A673 (cell line): ENCODE measurements around the gene MGLL. TPM values are rescaled to one million over a fixed set of nuclear protein-coding genes. Genes with fewer than 3 reads are reported as not detected.

Experiments
- BruUV-seq: library from RNA; stranded (reverse); fragments of 400-500 nt; replicated peaks from 2 replicates; lab custom pipeline; 2021; lab: Mats Ljungman, UMichigan
- CTCF ChIA-PET: fragments of 300-600 bp; sonication (Branson Sonifier 250); formaldehyde crosslinking; loops from one replicate; lab custom pipeline; 2022; ENCODE audit warnings: antibody characterized with exemption; lab: Charles Lee
- POLR2A ChIA-PET: fragments of 300-600 bp; sonication (Branson Sonifier 250); formaldehyde crosslinking; loops from one replicate; lab custom pipeline; 2022; ENCODE audit warnings: antibody characterized with exemption; ENCODE audit not compliant: low non-redundant PET; lab: Charles Lee
- DNase-seq: peaks from one replicate; pipeline ENCODE4 v3.0.0-alpha.2; 2015; ENCODE audit warnings: low spot score
- H3K27ac ChIP-seq: fragments of 200-600 bp; sonication (generic); 2 replicates; pipeline ENCODE4 v1.5.1; 2016; ENCODE audit warnings: mixed run types, low read depth, mild to moderate bottlenecking, mixed read lengths, antibody characterized with exemption, low read length; ENCODE audit not compliant: poor library complexity, severe bottlenecking
- H3K27me3 ChIP-seq: fragments of 200-600 bp; sonication (generic); replicated peaks from 2 replicates; pipeline ENCODE4 v1.6.1; 2017; ENCODE audit warnings: mixed run types, low read depth, mild to moderate bottlenecking, mixed read lengths, antibody characterized with exemption, low read length; ENCODE audit not compliant: insufficient read depth, poor library complexity
- H3K36me3 ChIP-seq: fragments of 200-600 bp; sonication (generic); 2 replicates; pipeline ENCODE4 v1.6.1; 2016; ENCODE audit warnings: mixed run types, mild to moderate bottlenecking, mixed read lengths, antibody characterized with exemption, low read length; ENCODE audit not compliant: insufficient read depth, poor library complexity, severe bottlenecking
- H3K4me1 ChIP-seq: fragments of 200-600 bp; sonication (generic); 2 replicates; pipeline ENCODE4 v1.6.1; 2017; ENCODE audit warnings: mixed run types, mild to moderate bottlenecking, mixed read lengths, antibody characterized with exemption, low read length; ENCODE audit not compliant: insufficient read depth, poor library complexity, severe bottlenecking
- H3K4me3 ChIP-seq: fragments of 200-600 bp; sonication (generic); 2 replicates; pipeline ENCODE4 v1.5.1; 2016; ENCODE audit warnings: low read depth, mixed run types, mild to moderate bottlenecking, mixed read lengths, low read length; ENCODE audit not compliant: poor library complexity, severe bottlenecking
- H3K9me3 ChIP-seq: fragments of 200-600 bp; sonication (generic); 2 replicates; pipeline ENCODE4 v1.6.1; 2016; ENCODE audit warnings: mixed run types, low read depth, mild to moderate bottlenecking, mixed read lengths, antibody characterized with exemption, low read length; ENCODE audit not compliant: poor library complexity, severe bottlenecking
- EZH2 ChIP-seq: fragments of 200-600 bp; sonication (generic); IDR thresholded peaks from 2 replicates; pipeline ENCODE4 v1.6.1; 2017; ENCODE audit warnings: borderline replicate concordance, low read depth, mild to moderate bottlenecking, mixed read lengths, antibody characterized with exemption, low read length; ENCODE audit not compliant: poor library complexity, severe bottlenecking
- intact Hi-C: fragments of 100-400 bp; cut with micrococcal nuclease; formaldehyde crosslinking; loops from one replicate; pipeline ENCODE4 v1.10.0; 2022; ENCODE audit not compliant: unreplicated experiment
- total RNA-seq: library from RNA; stranded (reverse); gene quantifications from 2 replicates; pipeline ENCODE4 v1.2.3, GENCODE V29; 2021
- TF ChIP-seq, protein P1 (sequence below): fragments of 300-800, 200-600 bp; sonication (generic); conservative IDR thresholded peaks from 2 replicates; pipeline ENCODE4 v1.5.1; 2017; ENCODE audit warnings: low read depth, mild to moderate bottlenecking, antibody characterized with exemption, low read length, moderate library complexity, mixed read lengths

The MGLL gene
- total RNA-seq, 1 experiment from 2014 or later = 0.39 TPM

DNA sequence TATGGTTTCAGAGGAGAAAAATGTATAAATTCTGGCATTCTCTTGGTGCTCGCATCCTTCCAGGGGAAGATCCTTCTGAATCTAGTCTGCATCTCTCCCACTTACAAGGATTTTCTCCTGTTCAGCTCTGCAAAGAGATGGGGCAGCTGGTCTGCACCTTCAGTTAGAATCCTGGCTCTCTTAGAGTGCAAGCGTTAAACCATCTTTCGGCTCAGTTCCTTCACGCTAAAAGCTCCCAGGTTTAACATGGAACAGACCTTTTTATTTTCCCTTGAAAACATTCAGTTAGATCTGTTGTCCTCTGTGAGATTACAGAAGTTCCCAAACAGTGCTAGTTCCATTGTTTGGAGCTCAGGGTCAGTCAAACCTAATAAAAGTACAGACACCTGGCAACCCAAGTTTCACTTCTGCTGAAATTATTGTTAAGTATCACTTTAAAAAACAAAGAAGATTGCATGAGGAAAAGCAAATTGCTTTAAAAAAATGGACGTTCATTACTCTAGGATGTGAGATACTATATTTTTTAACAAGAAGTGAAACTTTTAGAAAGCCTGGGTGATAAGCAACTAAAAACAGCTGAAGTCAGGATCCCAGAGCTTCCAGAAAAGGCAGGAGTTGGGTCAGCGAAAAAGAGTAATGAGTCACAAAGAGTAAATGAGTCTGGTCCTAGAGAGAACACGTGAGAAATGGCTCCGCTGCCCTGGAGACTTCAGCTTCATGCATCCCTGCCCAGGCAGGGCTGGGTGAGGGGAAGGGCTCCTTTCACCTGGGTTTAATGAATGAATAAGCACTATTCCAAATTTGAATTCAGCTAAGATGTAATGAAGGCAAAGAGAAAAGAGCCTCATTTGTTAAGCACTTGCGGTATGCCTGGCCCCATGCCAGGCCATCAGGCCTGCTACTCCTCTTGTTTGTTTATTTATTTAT, 86.3 kb downstream of the MGLL start:
- BruUV-seq = no TSS peak
- TF ChIP-seq, protein P1, sequence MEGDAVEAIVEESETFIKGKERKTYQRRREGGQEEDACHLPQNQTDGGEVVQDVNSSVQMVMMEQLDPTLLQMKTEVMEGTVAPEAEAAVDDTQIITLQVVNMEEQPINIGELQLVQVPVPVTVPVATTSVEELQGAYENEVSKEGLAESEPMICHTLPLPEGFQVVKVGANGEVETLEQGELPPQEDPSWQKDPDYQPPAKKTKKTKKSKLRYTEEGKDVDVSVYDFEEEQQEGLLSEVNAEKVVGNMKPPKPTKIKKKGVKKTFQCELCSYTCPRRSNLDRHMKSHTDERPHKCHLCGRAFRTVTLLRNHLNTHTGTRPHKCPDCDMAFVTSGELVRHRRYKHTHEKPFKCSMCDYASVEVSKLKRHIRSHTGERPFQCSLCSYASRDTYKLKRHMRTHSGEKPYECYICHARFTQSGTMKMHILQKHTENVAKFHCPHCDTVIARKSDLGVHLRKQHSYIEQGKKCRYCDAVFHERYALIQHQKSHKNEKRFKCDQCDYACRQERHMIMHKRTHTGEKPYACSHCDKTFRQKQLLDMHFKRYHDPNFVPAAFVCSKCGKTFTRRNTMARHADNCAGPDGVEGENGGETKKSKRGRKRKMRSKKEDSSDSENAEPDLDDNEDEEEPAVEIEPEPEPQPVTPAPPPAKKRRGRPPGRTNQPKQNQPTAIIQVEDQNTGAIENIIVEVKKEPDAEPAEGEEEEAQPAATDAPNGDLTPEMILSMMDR = no peak
- TF ChIP-seq EZH2 = no peak
- Histone ChIP-seq H3K27ac (peak overlapping the region; percentile 75), H3K4me3 (no peak overlapping the region), H3K27me3 (no peaks in the 10 kb centered on the region), H3K36me3 (no peaks in the 10 kb centered on the region), H3K9me3 (no peaks in the 10 kb centered on the region), H3K4me1 (peaks cover 53% of the 10 kb centered on the region)
- ChIA-PET POLR2A (no interaction called here), CTCF (interaction anchor here (0.6 kb wide), 1 partner anchor 1510 kb away, joined by 6 read pairs; no protein-coding TSS in a partner anchor)
- peak; percentile 35 for DNase-seq
- intact Hi-C loops = no loop called here

DNA sequence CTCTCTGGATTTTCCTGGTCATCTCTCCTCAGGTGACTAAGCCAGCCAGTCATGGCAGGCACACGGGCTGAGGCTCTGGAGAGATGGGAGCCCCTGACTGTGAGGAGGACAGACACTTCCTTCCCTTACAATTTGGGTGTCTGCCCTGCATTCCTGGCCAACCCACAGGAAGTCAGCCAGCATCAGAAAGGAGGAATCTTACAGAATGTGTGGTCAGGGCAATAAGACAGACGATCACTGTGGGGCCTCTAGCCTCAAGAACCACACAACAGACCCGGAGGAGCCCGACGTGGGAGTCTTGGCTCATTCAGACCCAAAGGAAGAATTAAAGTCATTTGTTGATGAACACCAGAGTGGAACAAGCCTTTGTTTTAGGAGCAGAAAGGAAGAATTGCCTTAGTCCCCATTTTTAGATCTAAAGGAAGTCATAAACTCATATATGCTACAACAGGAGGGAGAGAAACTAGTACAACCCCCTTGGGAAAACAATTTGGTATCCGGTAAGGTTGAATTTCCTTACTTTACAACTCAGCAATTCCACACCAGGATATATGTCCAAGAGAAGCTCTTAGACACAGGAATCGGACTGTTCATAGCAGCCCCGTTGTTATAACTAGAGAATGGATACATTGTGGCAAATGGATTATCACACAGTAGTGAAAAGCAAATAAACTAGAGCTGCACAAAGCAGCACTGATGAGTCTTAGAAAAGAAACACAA, 87.4 kb downstream of the MGLL start:
- POLR2A ChIA-PET = no interaction called here
- H3K27me3 ChIP-seq = no peaks in the 10 kb centered on the region
- intact Hi-C loops = no loop called here
- peak overlapping the region; percentile 75 for H3K27ac ChIP-seq
- no TSS peak for BruUV-seq
- no peaks in the 10 kb centered on the region for H3K9me3 ChIP-seq
- peak; percentile 94 for DNase-seq
- no peak for TF ChIP-seq EZH2
- TF ChIP-seq, protein P1 = no peak
- H3K36me3 ChIP-seq = no peaks in the 10 kb centered on the region
- H3K4me1 ChIP-seq = peaks cover 53% of the 10 kb centered on the region
- H3K4me3 ChIP-seq = no peak overlapping the region
- CTCF ChIA-PET = interaction anchor here (0.6 kb wide), 1 partner anchor 1511 kb away, joined by 6 read pairs; no protein-coding TSS in a partner anchor

GRCh38 chr3:127734181-127734720, 88.1 kb downstream of the MGLL start:
- Histone ChIP-seq H3K4me3 (no peak overlapping the region), H3K27ac (peak overlapping the region; percentile 75), H3K36me3 (no peaks in the 10 kb centered on the region), H3K4me1 (peaks cover 53% of the 10 kb centered on the region), H3K9me3 (no peaks in the 10 kb centered on the region), H3K27me3 (no peaks in the 10 kb centered on the region)
- no peak for DNase-seq
- CTCF ChIA-PET = no interaction called here
- BruUV-seq = no TSS peak
- intact Hi-C loops = no loop called here
- POLR2A ChIA-PET = no interaction called here
- no peak for TF ChIP-seq EZH2
- TF ChIP-seq, protein P1 = no peak
